Measurements from ENCODE around the gene CERS6.

GRCh38 chr2:168666339-168666738 is 210.3 kb downstream of the CERS6 start:
- no peak for TF ChIP-seq CTCF (IDR thresholded peaks at IDR 0.05 in 8 of 11, conservative IDR thresholded peaks at IDR 0.05 in 3 of 11)
- TF ChIP-seq POLR2AphosphoS5 (IDR thresholded peaks at IDR 0.05) = no peak
- no peak for TF ChIP-seq POLR2A (IDR thresholded peaks at IDR 0.05)

Data from spleen (tissue), 7 donors.